GM19468 (cell line): Measurements from ENCODE around the gene TMEM25.
"Not testable (repeated sequence)": the region's sequence is repeated elsewhere in the genome, so short reads cannot be mapped to it uniquely, and the experiment has no call there.

Source experiments
- ATAC-seq: cut with Tn5 transposase; IDR thresholded peaks from one replicate; pipeline ENCODE4 v1.9.1; 2021; ENCODE audit warnings: mild to moderate bottlenecking, moderate library complexity, moderate number of reproducible peaks; ENCODE audit not compliant: unreplicated experiment; ENCODE audit errors: extremely low read depth

TMEM25 gene

GRCh38 chr11:118574636-118575035 lies 43.6 kb downstream of the TMEM25 start:
- no peak for ATAC-seq

- ATAC-seq, result not testable (repeated sequence)
These were observed 47.0 kb downstream of the TMEM25 start for GRCh38 chr11:118577995-118578394.

- ATAC-seq, result no peak
These were observed 50.1 kb downstream of the TMEM25 start for GRCh38 chr11:118581057-118581456.
